HepG2 (cell line): ENCODE results near the gene GNB3. TPM values are rescaled to one million over a fixed set of nuclear protein-coding genes. Genes with fewer than 3 reads are reported as not detected.

Experiments
- AHR ChIP-seq: IDR thresholded peaks from 2 replicates; pipeline ENCODE4 v1.6.1; 2018; ENCODE audit warnings: missing genetic modification reagents, missing compliant biosample characterization
- ATF1 ChIP-seq: IDR thresholded peaks from 2 replicates; pipeline ENCODE4 v1.6.1; 2016; ENCODE audit warnings: mild to moderate bottlenecking, control low read depth
- HHEX ChIP-seq: IDR thresholded peaks from 2 replicates; pipeline ENCODE4 v1.6.1; 2016; ENCODE audit warnings: control low read depth
- HNF4A ChIP-seq: sonication (generic); formaldehyde crosslinking; IDR thresholded peaks from 2 replicates; pipeline ENCODE4 v1.4.0; 2020; ENCODE audit warnings: missing genetic modification reagents
- MAX ChIP-seq: IDR thresholded peaks from 2 replicates; pipeline ENCODE4 v1.6.1; 2012; ENCODE audit warnings: inconsistent platforms
- NFE2L1 ChIP-seq: sonication (generic); formaldehyde crosslinking; IDR thresholded peaks from 2 replicates; pipeline ENCODE4 v1.4.0; 2020; ENCODE audit warnings: missing genetic modification reagents, mild to moderate bottlenecking, borderline replicate concordance
- NFKBIZ ChIP-seq: IDR thresholded peaks from 2 replicates; pipeline ENCODE4 v1.6.1; 2018; ENCODE audit warnings: missing genetic modification reagents, missing compliant biosample characterization
- NFRKB ChIP-seq: fragments of 450-650 bp; IDR thresholded peaks from 2 replicates; pipeline ENCODE4 v1.6.1; 2017
- NKX3-1 ChIP-seq: sonication (generic); formaldehyde crosslinking; IDR thresholded peaks from 2 replicates; pipeline ENCODE4 v1.5.0; 2020; ENCODE audit warnings: missing genetic modification reagents
- SP5 ChIP-seq: IDR thresholded peaks from 2 replicates; pipeline ENCODE4 v1.6.1; 2016; ENCODE audit warnings: low read depth, borderline replicate concordance
- STAT5B ChIP-seq: sonication (generic); formaldehyde crosslinking; IDR thresholded peaks from 2 replicates; pipeline ENCODE4 v1.4.0; 2020; ENCODE audit warnings: missing genetic modification reagents
- ZMAT5 ChIP-seq: sonication (generic); formaldehyde crosslinking; IDR thresholded peaks from 2 replicates; pipeline ENCODE4 v1.5.0; 2020; ENCODE audit warnings: mild to moderate bottlenecking, low read depth, missing genetic modification reagents, borderline replicate concordance
- ZNF501 ChIP-seq: sonication (generic); formaldehyde crosslinking; IDR thresholded peaks from 2 replicates; pipeline ENCODE4 v1.5.1; 2020; ENCODE audit warnings: mild to moderate bottlenecking, moderate library complexity, missing genetic modification reagents
- ZNF75D ChIP-seq: sonication (generic); formaldehyde crosslinking; IDR thresholded peaks from 2 replicates; pipeline ENCODE4 v1.8.1; 2023; ENCODE audit warnings: missing genetic modification reagents, mild to moderate bottlenecking, borderline replicate concordance
- ZSCAN31 ChIP-seq: sonication (generic); formaldehyde crosslinking; IDR thresholded peaks from 2 replicates; pipeline ENCODE4 v1.5.0; 2020; ENCODE audit warnings: low read depth, mild to moderate bottlenecking, missing genetic modification reagents
- polyA plus RNA-seq, 8 experiments: library from polyadenylated mRNA; depleted of rRNA in 3 of 8; stranded (reverse) in 7 of 8; unstranded in 1 of 8; fragments of >200 nt; fragmentation: Illumina TruSeq in 4 of 8; extraction: Trizol in 4 of 8; gene quantifications; 2 replicates each; pipeline versions ENCODE4 v1.2.1 to v1.2.3, GENCODE V29; 2011 to 2016; ENCODE audit warnings: low read depth in 4 of 8, missing spikeins in 1 of 8, mixed read lengths in 1 of 8; ENCODE audit not compliant: insufficient read depth in 1 of 8
- total RNA-seq, 5 experiments: library from RNA; depleted of rRNA; stranded (reverse); fragments of >200 nt; fragmentation: Illumina TruSeq; extraction: Trizol; gene quantifications; 2 replicates each; pipeline ENCODE4 v1.2.3, GENCODE V29; 2016; ENCODE audit warnings: low read depth in 1 of 5
- TF ChIP-seq, protein P1 (sequence below): sonication (generic); formaldehyde crosslinking; IDR thresholded peaks from 2 replicates; pipeline ENCODE4 v1.5.0; 2020; ENCODE audit warnings: mild to moderate bottlenecking, missing genetic modification reagents, borderline replicate concordance
- TF ChIP-seq, protein P2 (sequence below): sonication (generic); formaldehyde crosslinking; IDR thresholded peaks from 2 replicates; pipeline ENCODE4 v1.4.0; 2020; ENCODE audit warnings: missing genetic modification reagents
- TF ChIP-seq, protein P3 (sequence below): sonication (generic); formaldehyde crosslinking; conservative IDR thresholded peaks from 2 replicates; pipeline ENCODE4 v1.4.0; 2020; ENCODE audit warnings: missing genetic modification reagents

GNB3 gene
- total and polyA plus RNA-seq, 2 of the 13 experiments (the other 11 are each of a cell fraction or from before 2014, with no cell fraction given): 1.3 to 3.6 TPM

DNA sequence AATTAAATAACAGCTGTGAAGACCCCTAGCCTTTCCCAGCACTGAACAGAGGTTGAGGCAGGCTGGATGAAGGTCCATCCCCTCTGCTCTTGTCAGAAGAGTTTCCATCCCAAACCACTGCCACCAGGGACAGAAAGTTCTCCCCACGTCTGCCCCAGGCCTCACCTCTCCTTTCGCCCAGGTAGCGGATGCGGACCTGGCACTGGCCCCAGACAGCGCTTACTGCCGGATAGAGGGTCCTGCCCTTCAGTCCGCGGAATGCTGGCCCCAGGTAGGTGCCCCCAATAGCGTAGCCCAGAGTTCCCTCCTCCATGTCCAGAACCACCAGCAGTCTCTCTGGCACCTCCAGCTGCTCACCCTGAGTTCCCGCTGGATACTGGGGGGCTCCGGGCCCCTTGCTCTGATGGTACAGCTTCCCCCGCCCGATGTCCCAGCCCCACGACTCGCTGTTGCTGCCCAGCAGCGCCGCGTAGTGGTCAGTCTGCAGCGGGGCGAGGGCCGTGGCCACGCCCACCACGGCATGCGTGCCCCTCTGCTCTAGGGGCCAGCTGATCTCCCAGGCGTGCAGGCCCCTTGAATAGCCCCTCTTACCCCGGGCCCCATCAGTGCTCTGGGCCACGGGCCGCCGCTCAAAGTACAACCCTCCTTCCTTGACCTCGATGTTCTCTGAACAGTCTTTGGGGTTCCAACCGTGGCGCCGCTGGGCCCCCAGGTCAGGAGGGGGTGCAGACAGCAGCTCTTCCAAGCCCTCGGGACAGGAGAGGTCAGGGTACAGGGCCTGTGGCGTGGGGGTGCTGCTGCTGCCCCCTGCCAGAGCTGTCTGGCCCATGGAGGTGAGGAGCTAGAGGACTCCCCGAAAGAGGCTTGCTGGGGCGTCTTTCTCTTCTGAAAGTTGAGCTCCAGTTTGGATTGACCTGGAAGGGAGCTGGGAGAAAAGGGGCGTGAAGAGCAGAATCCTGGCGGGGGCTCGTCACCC lies 31.6 kb downstream of the GNB3 start (continued):
- TF ChIP-seq, protein P1, sequence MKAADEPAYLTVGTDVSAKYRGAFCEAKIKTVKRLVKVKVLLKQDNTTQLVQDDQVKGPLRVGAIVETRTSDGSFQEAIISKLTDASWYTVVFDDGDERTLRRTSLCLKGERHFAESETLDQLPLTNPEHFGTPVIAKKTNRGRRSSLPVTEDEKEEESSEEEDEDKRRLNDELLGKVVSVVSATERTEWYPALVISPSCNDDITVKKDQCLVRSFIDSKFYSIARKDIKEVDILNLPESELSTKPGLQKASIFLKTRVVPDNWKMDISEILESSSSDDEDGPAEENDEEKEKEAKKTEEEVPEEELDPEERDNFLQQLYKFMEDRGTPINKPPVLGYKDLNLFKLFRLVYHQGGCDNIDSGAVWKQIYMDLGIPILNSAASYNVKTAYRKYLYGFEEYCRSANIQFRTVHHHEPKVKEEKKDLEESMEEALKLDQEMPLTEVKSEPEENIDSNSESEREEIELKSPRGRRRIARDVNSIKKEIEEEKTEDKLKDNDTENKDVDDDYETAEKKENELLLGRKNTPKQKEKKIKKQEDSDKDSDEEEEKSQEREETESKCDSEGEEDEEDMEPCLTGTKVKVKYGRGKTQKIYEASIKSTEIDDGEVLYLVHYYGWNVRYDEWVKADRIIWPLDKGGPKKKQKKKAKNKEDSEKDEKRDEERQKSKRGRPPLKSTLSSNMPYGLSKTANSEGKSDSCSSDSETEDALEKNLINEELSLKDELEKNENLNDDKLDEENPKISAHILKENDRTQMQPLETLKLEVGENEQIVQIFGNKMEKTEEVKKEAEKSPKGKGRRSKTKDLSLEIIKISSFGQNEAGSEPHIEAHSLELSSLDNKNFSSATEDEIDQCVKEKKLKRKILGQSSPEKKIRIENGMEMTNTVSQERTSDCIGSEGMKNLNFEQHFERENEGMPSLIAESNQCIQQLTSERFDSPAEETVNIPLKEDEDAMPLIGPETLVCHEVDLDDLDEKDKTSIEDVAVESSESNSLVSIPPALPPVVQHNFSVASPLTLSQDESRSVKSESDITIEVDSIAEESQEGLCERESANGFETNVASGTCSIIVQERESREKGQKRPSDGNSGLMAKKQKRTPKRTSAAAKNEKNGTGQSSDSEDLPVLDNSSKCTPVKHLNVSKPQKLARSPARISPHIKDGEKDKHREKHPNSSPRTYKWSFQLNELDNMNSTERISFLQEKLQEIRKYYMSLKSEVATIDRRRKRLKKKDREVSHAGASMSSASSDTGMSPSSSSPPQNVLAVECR: peak; percentile 68
- TF ChIP-seq, protein P2, sequence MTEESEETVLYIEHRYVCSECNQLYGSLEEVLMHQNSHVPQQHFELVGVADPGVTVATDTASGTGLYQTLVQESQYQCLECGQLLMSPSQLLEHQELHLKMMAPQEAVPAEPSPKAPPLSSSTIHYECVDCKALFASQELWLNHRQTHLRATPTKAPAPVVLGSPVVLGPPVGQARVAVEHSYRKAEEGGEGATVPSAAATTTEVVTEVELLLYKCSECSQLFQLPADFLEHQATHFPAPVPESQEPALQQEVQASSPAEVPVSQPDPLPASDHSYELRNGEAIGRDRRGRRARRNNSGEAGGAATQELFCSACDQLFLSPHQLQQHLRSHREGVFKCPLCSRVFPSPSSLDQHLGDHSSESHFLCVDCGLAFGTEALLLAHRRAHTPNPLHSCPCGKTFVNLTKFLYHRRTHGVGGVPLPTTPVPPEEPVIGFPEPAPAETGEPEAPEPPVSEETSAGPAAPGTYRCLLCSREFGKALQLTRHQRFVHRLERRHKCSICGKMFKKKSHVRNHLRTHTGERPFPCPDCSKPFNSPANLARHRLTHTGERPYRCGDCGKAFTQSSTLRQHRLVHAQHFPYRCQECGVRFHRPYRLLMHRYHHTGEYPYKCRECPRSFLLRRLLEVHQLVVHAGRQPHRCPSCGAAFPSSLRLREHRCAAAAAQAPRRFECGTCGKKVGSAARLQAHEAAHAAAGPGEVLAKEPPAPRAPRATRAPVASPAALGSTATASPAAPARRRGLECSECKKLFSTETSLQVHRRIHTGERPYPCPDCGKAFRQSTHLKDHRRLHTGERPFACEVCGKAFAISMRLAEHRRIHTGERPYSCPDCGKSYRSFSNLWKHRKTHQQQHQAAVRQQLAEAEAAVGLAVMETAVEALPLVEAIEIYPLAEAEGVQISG (CRISPR knock-in tag): peak; percentile 72
- TF ChIP-seq MAX: peak; percentile 89
- TF ChIP-seq ZNF501 (CRISPR knock-in tag): peak; percentile 14; the same call in 1 of the 2 replicates
- TF ChIP-seq NFRKB: no peak
- peak; percentile 85 for TF ChIP-seq ZSCAN31
- no peak for TF ChIP-seq ATF1 (CRISPR knock-in tag)
- TF ChIP-seq HHEX (CRISPR knock-in tag): no peak
- peak; percentile 48; the same call in 1 of the 2 replicates for TF ChIP-seq HNF4A (CRISPR knock-in tag)
- TF ChIP-seq NFE2L1: no peak
- no peak for TF ChIP-seq NFKBIZ (CRISPR knock-in tag)
- no peak for TF ChIP-seq STAT5B
- TF ChIP-seq AHR (CRISPR knock-in tag): peak; percentile 94; the same call in 1 of the 2 replicates
- TF ChIP-seq ZNF75D (CRISPR knock-in tag): no peak
- TF ChIP-seq SP5 (CRISPR knock-in tag): peak; percentile 92
- TF ChIP-seq, protein P3, sequence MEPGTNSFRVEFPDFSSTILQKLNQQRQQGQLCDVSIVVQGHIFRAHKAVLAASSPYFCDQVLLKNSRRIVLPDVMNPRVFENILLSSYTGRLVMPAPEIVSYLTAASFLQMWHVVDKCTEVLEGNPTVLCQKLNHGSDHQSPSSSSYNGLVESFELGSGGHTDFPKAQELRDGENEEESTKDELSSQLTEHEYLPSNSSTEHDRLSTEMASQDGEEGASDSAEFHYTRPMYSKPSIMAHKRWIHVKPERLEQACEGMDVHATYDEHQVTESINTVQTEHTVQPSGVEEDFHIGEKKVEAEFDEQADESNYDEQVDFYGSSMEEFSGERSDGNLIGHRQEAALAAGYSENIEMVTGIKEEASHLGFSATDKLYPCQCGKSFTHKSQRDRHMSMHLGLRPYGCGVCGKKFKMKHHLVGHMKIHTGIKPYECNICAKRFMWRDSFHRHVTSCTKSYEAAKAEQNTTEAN (CRISPR knock-in tag): 0 out of 2 replicates have a peak, but pooled peaks have one; percentile 27
- TF ChIP-seq NKX3-1 (CRISPR knock-in tag): peak; percentile 73; the same call in 1 of the 2 replicates
- TF ChIP-seq ZMAT5 (CRISPR knock-in tag): no peak
